ENCODE results near the gene CA10.

GRCh38 chr17:52159246-52160135 lies 977 bp upstream of the CA10 start:
- TF ChIP-seq CTCF (IDR thresholded peaks at IDR 0.05) (no peak), POLR2AphosphoS5 (IDR thresholded peaks at IDR 0.05) (no peak), POLR2A (IDR thresholded peaks at IDR 0.05) (no peak)

Measured in sigmoid colon (tissue), 4 donors.